ENCODE measurements around the gene APBA1. TPM values are rescaled to one million over a fixed set of nuclear protein-coding genes. Genes with fewer than 3 reads are reported as not detected.

Gene APBA1
- total and polyA plus RNA-seq, 2 of the 4 experiments (the other 2 are of a cell fraction), result 3.8 to 5.1 TPM

- DNase-seq (no peak), ATAC-seq (ENCODE audit: low read depth) (no peak)
- ChIA-PET POLR2A (ENCODE audit: unreplicated experiment) (no interaction called here), CTCF (no interaction called here)
- TF ChIP-seq MAFK (IDR thresholded peaks at IDR 0.05; ENCODE audit: low read depth, low read length), result no peak
- TF ChIP-seq CHD1 (IDR thresholded peaks at IDR 0.05; ENCODE audit: low read depth, low read length), result no peak
- no peak for TF ChIP-seq BHLHE40 (IDR thresholded peaks at IDR 0.05; ENCODE audit: low read depth, low read length)
- TF ChIP-seq SMC3 (IDR thresholded peaks at IDR 0.05; ENCODE audit: low read depth, low read length), result no peak
- no peak for TF ChIP-seq MXI1 (IDR thresholded peaks at IDR 0.05; ENCODE audit: borderline replicate concordance, low read depth, low read length)
- no peak for TF ChIP-seq RAD21 (IDR thresholded peaks at IDR 0.05; ENCODE audit: low read length)
- no peak for TF ChIP-seq POLR2A (IDR thresholded peaks at IDR 0.05; ENCODE audit: low read depth, low read length)
- TF ChIP-seq USF2 (IDR thresholded peaks at IDR 0.05; ENCODE audit: low read depth, low read length), result no peak
- TF ChIP-seq NFE2L2 (IDR thresholded peaks at IDR 0.05; ENCODE audit: low read depth, low read length), result no peak
- no peak for TF ChIP-seq CEBPB (IDR thresholded peaks at IDR 0.05; ENCODE audit: low read depth, low read length)
- no peak for TF ChIP-seq RFX5 (IDR thresholded peaks at IDR 0.05; ENCODE audit: low read depth, low read length)
- TF ChIP-seq, protein P1, sequence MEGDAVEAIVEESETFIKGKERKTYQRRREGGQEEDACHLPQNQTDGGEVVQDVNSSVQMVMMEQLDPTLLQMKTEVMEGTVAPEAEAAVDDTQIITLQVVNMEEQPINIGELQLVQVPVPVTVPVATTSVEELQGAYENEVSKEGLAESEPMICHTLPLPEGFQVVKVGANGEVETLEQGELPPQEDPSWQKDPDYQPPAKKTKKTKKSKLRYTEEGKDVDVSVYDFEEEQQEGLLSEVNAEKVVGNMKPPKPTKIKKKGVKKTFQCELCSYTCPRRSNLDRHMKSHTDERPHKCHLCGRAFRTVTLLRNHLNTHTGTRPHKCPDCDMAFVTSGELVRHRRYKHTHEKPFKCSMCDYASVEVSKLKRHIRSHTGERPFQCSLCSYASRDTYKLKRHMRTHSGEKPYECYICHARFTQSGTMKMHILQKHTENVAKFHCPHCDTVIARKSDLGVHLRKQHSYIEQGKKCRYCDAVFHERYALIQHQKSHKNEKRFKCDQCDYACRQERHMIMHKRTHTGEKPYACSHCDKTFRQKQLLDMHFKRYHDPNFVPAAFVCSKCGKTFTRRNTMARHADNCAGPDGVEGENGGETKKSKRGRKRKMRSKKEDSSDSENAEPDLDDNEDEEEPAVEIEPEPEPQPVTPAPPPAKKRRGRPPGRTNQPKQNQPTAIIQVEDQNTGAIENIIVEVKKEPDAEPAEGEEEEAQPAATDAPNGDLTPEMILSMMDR (conservative IDR thresholded peaks at IDR 0.05; ENCODE audit: low read depth, low read length), result no peak
- TF ChIP-seq MAZ (IDR thresholded peaks at IDR 0.05; ENCODE audit: borderline replicate concordance, low read depth, low read length), result no peak
- no peak for TF ChIP-seq RCOR1 (IDR thresholded peaks at IDR 0.05; ENCODE audit: insufficient replicate concordance, low read length)
- TF ChIP-seq, protein P2, sequence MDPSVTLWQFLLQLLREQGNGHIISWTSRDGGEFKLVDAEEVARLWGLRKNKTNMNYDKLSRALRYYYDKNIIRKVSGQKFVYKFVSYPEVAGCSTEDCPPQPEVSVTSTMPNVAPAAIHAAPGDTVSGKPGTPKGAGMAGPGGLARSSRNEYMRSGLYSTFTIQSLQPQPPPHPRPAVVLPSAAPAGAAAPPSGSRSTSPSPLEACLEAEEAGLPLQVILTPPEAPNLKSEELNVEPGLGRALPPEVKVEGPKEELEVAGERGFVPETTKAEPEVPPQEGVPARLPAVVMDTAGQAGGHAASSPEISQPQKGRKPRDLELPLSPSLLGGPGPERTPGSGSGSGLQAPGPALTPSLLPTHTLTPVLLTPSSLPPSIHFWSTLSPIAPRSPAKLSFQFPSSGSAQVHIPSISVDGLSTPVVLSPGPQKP (IDR thresholded peaks at IDR 0.05; ENCODE audit: borderline replicate concordance, low read depth, low read length), result no peak
- no peak for TF ChIP-seq FOS (IDR thresholded peaks at IDR 0.05; ENCODE audit: low read depth, low read length)
- 60% methylated on average over 1 of the region's 6 CpGs; no CpG with 5 or more reads in 1 of the 2 experiments for WGBS, 2 experiments (ENCODE audit: extremely low coverage in 2 of 2, insufficient read length in 1 of 2)
- H4K8ac ChIP-seq (ENCODE audit: low read depth in 2 of 2, low read length in 2 of 2), result no peak overlapping the region
- H3K4ac ChIP-seq (ENCODE audit: low read depth, low read length), result no peak overlapping the region
- H4K5ac ChIP-seq (ENCODE audit: low read depth, low read length), result no peak overlapping the region
- no peak overlapping the region for H3K9ac ChIP-seq (ENCODE audit: low read depth, low read length)
- in situ Hi-C loops (cut with MboI; ENCODE audit: low sequenced_read_pairs), result no loop called here
- H3K9me3 ChIP-seq (ENCODE audit: control insufficient read depth, insufficient read depth, low read length), result no peaks in the 10 kb centered on the region
- no peak overlapping the region for H3K27ac ChIP-seq (ENCODE audit: insufficient read depth, low read length)
- no peaks in the 10 kb centered on the region for H3K36me3 ChIP-seq (ENCODE audit: control insufficient read depth, insufficient read depth, low read length)
- H2BK5ac ChIP-seq (ENCODE audit: low read depth, low read length, poor library complexity, severe bottlenecking), result no peak overlapping the region
- BruUV-seq (replicated peaks), result no TSS peak
- no peaks in the 10 kb centered on the region for H4K20me1 ChIP-seq (ENCODE audit: insufficient read depth, low read length)
- no peak overlapping the region for H3K23ac ChIP-seq (ENCODE audit: low read depth, low read length)
- no peak overlapping the region for H2BK120ac ChIP-seq (ENCODE audit: low read depth, low read length)
- no peak overlapping the region for H3K14ac ChIP-seq (replicated peaks; ENCODE audit: low read depth, low read length)
- H2AK9ac ChIP-seq (replicated peaks; ENCODE audit: low read depth, low read length, poor library complexity), result no peak overlapping the region
- H3K9me1 ChIP-seq (ENCODE audit: insufficient read depth, low read length), result no peaks in the 10 kb centered on the region
- no peak overlapping the region for H3K4me2 ChIP-seq (ENCODE audit: low read depth, low read length)
- no peaks in the 10 kb centered on the region for H3K79me1 ChIP-seq (ENCODE audit: low read depth in 1 of 2, low read length in 2 of 2)
- no peak overlapping the region for H2BK20ac ChIP-seq (ENCODE audit: low read depth, low read length)
- H3K4me3 ChIP-seq (ENCODE audit: insufficient read depth, low read depth, low read length), result no peak overlapping the region
- H4K91ac ChIP-seq (ENCODE audit: insufficient read depth, low read depth, low read length), result no peak overlapping the region
- peaks cover 9% of the 10 kb centered on the region for H3K27me3 ChIP-seq (ENCODE audit: control insufficient read depth, insufficient read depth, low read length)
- H3K4me1 ChIP-seq (ENCODE audit: control insufficient read depth, insufficient read depth, low read length), result no peaks in the 10 kb centered on the region
- H2AK5ac ChIP-seq (ENCODE audit: low read depth, low read length), result no peak overlapping the region
- no peak overlapping the region for H3K56ac ChIP-seq (ENCODE audit: extremely low read depth, insufficient read depth, low read length)
- no peak overlapping the region for H3K18ac ChIP-seq (ENCODE audit: low read depth, low read length)
- intact Hi-C loops (cut with micrococcal nuclease), result no loop called here
- dilution Hi-C loops (cut with HindIII; ENCODE audit: low sequenced_read_pairs, unreplicated experiment), result no loop called here
- H2AFZ ChIP-seq (replicated peaks; ENCODE audit: low read length, poor library complexity), result no peak overlapping the region
- no peak overlapping the region for H2BK15ac ChIP-seq (ENCODE audit: low read depth, low read length)
Measured at GRCh38 chr9:69393425-69393824, 278.7 kb downstream of the APBA1 start.

Data from IMR-90 (cell line).